Type B pancreatic cell (in vitro differentiated cells): ENCODE measurements around the gene RPS6KA4. TPM values are rescaled to one million over a fixed set of nuclear protein-coding genes. Genes with fewer than 3 reads are reported as not detected.
A peak's percentile ranks its signal among the peaks of the same experiment; 100 is the strongest.
"Not testable (repeated sequence)": the region's sequence is repeated elsewhere in the genome, so short reads cannot be mapped to it uniquely, and the experiment has no call there.

ENCODE experiments used
- DNase-seq: peaks from one replicate; pipeline ENCODE4 v3.0.0; 2021; ENCODE audit warnings: mixed read lengths; ENCODE audit not compliant: unreplicated experiment; ENCODE audit errors: extremely low spot score
- H3K27ac Mint-ChIP-seq: 2 replicates; pipeline ENCODE4 v1.8.0; 2021; ENCODE audit warnings: mild to moderate bottlenecking, mixed read lengths
- H3K27me3 Mint-ChIP-seq: 2 replicates; pipeline ENCODE4 v1.8.0; 2021; ENCODE audit warnings: mixed read lengths
- H3K36me3 Mint-ChIP-seq: 2 replicates; pipeline ENCODE4 v1.8.0; 2021; ENCODE audit warnings: mixed read lengths
- H3K4me1 Mint-ChIP-seq: one replicate; pipeline ENCODE4 v1.8.0; 2021; ENCODE audit warnings: mixed read lengths; ENCODE audit not compliant: unreplicated experiment
- H3K4me3 Mint-ChIP-seq: 2 replicates; pipeline ENCODE4 v1.8.0; 2021; ENCODE audit warnings: mild to moderate bottlenecking, mixed read lengths
- H3K9me3 Mint-ChIP-seq: 2 replicates; pipeline ENCODE4 v1.8.0; 2021; ENCODE audit warnings: mixed read lengths
- CTCF ChIP-seq: fragments of 200-600 bp; sonication (generic); conservative IDR thresholded peaks from 2 replicates; pipeline ENCODE4 v1.5.0; 2021; ENCODE audit warnings: antibody characterized with exemption, mild to moderate bottlenecking
- total RNA-seq: library from RNA; stranded (reverse); gene quantifications from 2 replicates; pipeline ENCODE4 v1.2.1, GENCODE V29; 2021; ENCODE audit warnings: low replicate concordance

Gene RPS6KA4
- total RNA-seq, 1 donor from 2014 or later: 26.4 TPM

- Mint-ChIP-seq H3K36me3 (peaks cover 8% of the 10 kb centered on the region), H3K4me1 (peaks cover 21% of the 10 kb centered on the region), H3K27ac (peak overlapping the region; percentile 100), H3K4me3 (peak overlapping the region; percentile 75), H3K9me3 (no peaks in the 10 kb centered on the region), H3K27me3 (no peaks in the 10 kb centered on the region)
- no peak for DNase-seq
- TF ChIP-seq CTCF: no peak
Measured at GRCh38 chr11:64320556-64320955, 38.4 kb upstream of the RPS6KA4 start.

- Mint-ChIP-seq H3K27ac (peak overlapping the region; percentile 100), H3K27me3 (no peaks in the 10 kb centered on the region), H3K9me3 (no peaks in the 10 kb centered on the region), H3K36me3 (peaks cover 8% of the 10 kb centered on the region), H3K4me3 (peak overlapping the region; percentile 75), H3K4me1 (peaks cover 21% of the 10 kb centered on the region)
- no peak for DNase-seq
- no peak for TF ChIP-seq CTCF
Measured at GRCh38 chr11:64321026-64321425, 37.9 kb upstream of the RPS6KA4 start.

GRCh38 chr11:64321533-64321932 is 37.4 kb upstream of the RPS6KA4 start:
- H3K4me3 Mint-ChIP-seq: peak overlapping the region; percentile 75
- H3K9me3 Mint-ChIP-seq: no peaks in the 10 kb centered on the region

GRCh38 chr11:64322925-64323260 is 36.1 kb upstream of the RPS6KA4 start:
- no peak for TF ChIP-seq CTCF
- Mint-ChIP-seq H3K36me3 (peaks cover 8% of the 10 kb centered on the region), H3K4me1 (peaks cover 15% of the 10 kb centered on the region), H3K9me3 (no peaks in the 10 kb centered on the region), H3K4me3 (no peak overlapping the region), H3K27ac (no peak overlapping the region), H3K27me3 (no peaks in the 10 kb centered on the region)
- no peak for DNase-seq

More at GRCh38 chr11:64321533-64321932, 37.4 kb upstream of the RPS6KA4 start:
- Mint-ChIP-seq H3K27ac (peak overlapping the region; percentile 100), H3K4me1 (peaks cover 19% of the 10 kb centered on the region), H3K36me3 (peaks cover 8% of the 10 kb centered on the region), H3K27me3 (no peaks in the 10 kb centered on the region)
- no peak for TF ChIP-seq CTCF
- no peak for DNase-seq

- Mint-ChIP-seq H3K4me1 (peaks cover 15% of the 10 kb centered on the region), H3K27ac (peak overlapping the region; percentile 41), H3K4me3 (no peak overlapping the region), H3K27me3 (no peaks in the 10 kb centered on the region), H3K9me3 (no peaks in the 10 kb centered on the region), H3K36me3 (peaks cover 8% of the 10 kb centered on the region)
- DNase-seq: no peak
- TF ChIP-seq CTCF: no peak
Measured at GRCh38 chr11:64323373-64323772, 35.6 kb upstream of the RPS6KA4 start.

GRCh38 chr11:64323984-64324383 is 35.0 kb upstream of the RPS6KA4 start:
- not testable (repeated sequence) for H3K36me3 Mint-ChIP-seq, H3K27me3 Mint-ChIP-seq, H3K4me3 Mint-ChIP-seq, DNase-seq, H3K9me3 Mint-ChIP-seq
- Mint-ChIP-seq H3K4me1 (peaks cover 13% of the 10 kb centered on the region), H3K27ac (peak overlapping the region; percentile 41)
